ENCODE data around the gene LTB4R.

The LTB4R gene

GRCh38 chr14:24315243-24315806, 4.0 kb downstream of the LTB4R start:
- Histone ChIP-seq H3K9me3 (ENCODE audit: control insufficient read depth, insufficient read depth, low read depth, low read length) (no peaks in the 10 kb centered on the region), H3K27ac (ENCODE audit: low read depth, low read length) (no peak overlapping the region)

GRCh38 chr14:24315807-24316596, 4.7 kb downstream of the LTB4R start:
- no peak overlapping the region for H3K27ac ChIP-seq (ENCODE audit: low read depth, low read length)

More at GRCh38 chr14:24315243-24315806, 4.0 kb downstream of the LTB4R start:
- Histone ChIP-seq H3K4me1 (ENCODE audit: control insufficient read depth, insufficient read depth, low read length) (peaks cover 7% of the 10 kb centered on the region), H3K9ac (ENCODE audit: low read length) (no peak overlapping the region), H3K27me3 (ENCODE audit: control insufficient read depth, insufficient read depth, low read length) (peaks cover 24% of the 10 kb centered on the region), H3K36me3 (ENCODE audit: control insufficient read depth, insufficient read depth, low read length) (peaks cover 8% of the 10 kb centered on the region; the same call in 1 of the 2 replicates), H3K4me3 (ENCODE audit: low read depth, low read length) (no peak overlapping the region)

GRCh38 chr14:24316597-24316950, 5.3 kb downstream of the LTB4R start:
- H3K27ac ChIP-seq (ENCODE audit: low read depth, low read length): no peak overlapping the region
- H3K4me3 ChIP-seq (ENCODE audit: low read depth, low read length): no peak overlapping the region
- peaks cover 6% of the 10 kb centered on the region; the same call in 1 of the 2 replicates for H3K4me1 ChIP-seq (ENCODE audit: control insufficient read depth, insufficient read depth, low read length)
- H3K36me3 ChIP-seq (ENCODE audit: control insufficient read depth, insufficient read depth, low read length): peaks cover 5% of the 10 kb centered on the region; the same call in 1 of the 2 replicates
- H3K27me3 ChIP-seq (ENCODE audit: control insufficient read depth, insufficient read depth, low read length): peaks cover 24% of the 10 kb centered on the region
- H3K9me3 ChIP-seq (ENCODE audit: control insufficient read depth, insufficient read depth, low read depth, low read length): no peaks in the 10 kb centered on the region
- peak overlapping the region; percentile 20 for H3K9ac ChIP-seq (ENCODE audit: low read length)

More at GRCh38 chr14:24315807-24316596, 4.7 kb downstream of the LTB4R start:
- Histone ChIP-seq H3K4me3 (ENCODE audit: low read depth, low read length) (no peak overlapping the region), H3K9ac (ENCODE audit: low read length) (no peak overlapping the region), H3K27me3 (ENCODE audit: control insufficient read depth, insufficient read depth, low read length) (peaks cover 24% of the 10 kb centered on the region), H3K9me3 (ENCODE audit: control insufficient read depth, insufficient read depth, low read depth, low read length) (no peaks in the 10 kb centered on the region), H3K4me1 (ENCODE audit: control insufficient read depth, insufficient read depth, low read length) (peaks cover 6% of the 10 kb centered on the region; the same call in 1 of the 2 replicates), H3K36me3 (ENCODE audit: control insufficient read depth, insufficient read depth, low read length) (peaks cover 5% of the 10 kb centered on the region; the same call in 1 of the 2 replicates)

GRCh38 chr14:24317141-24317928, 6.0 kb downstream of the LTB4R start:
- H3K9ac ChIP-seq (ENCODE audit: low read length): no peak overlapping the region

GRCh38 chr14:24321212-24321975, 10.1 kb downstream of the LTB4R start:
- Histone ChIP-seq H3K4me1 (ENCODE audit: control insufficient read depth, insufficient read depth, low read length) (peaks cover 10% of the 10 kb centered on the region; the same call in 1 of the 2 replicates), H3K4me3 (ENCODE audit: low read depth, low read length) (no peak overlapping the region), H3K36me3 (ENCODE audit: control insufficient read depth, insufficient read depth, low read length) (no peaks in the 10 kb centered on the region)

More at GRCh38 chr14:24317141-24317928, 6.0 kb downstream of the LTB4R start:
- no peak overlapping the region for H3K27ac ChIP-seq (ENCODE audit: low read depth, low read length)
- H3K27me3 ChIP-seq (ENCODE audit: control insufficient read depth, insufficient read depth, low read length): peaks cover 24% of the 10 kb centered on the region
- no peak overlapping the region for H3K4me3 ChIP-seq (ENCODE audit: low read depth, low read length)
- peaks cover 10% of the 10 kb centered on the region; the same call in 1 of the 2 replicates for H3K4me1 ChIP-seq (ENCODE audit: control insufficient read depth, insufficient read depth, low read length)
- H3K36me3 ChIP-seq (ENCODE audit: control insufficient read depth, insufficient read depth, low read length): no peaks in the 10 kb centered on the region
- H3K9me3 ChIP-seq (ENCODE audit: control insufficient read depth, insufficient read depth, low read depth, low read length): no peaks in the 10 kb centered on the region

GRCh38 chr14:24322672-24323071, 11.4 kb downstream of the LTB4R start:
- no peak overlapping the region for H3K9ac ChIP-seq (ENCODE audit: low read length)
- H3K27me3 ChIP-seq (ENCODE audit: control insufficient read depth, insufficient read depth, low read length): peaks cover 24% of the 10 kb centered on the region
- no peaks in the 10 kb centered on the region for H3K9me3 ChIP-seq (ENCODE audit: control insufficient read depth, insufficient read depth, low read depth, low read length)
- no peak overlapping the region for H3K4me3 ChIP-seq (ENCODE audit: low read depth, low read length)
- H3K27ac ChIP-seq (ENCODE audit: low read depth, low read length): no peak overlapping the region
- H3K36me3 ChIP-seq (ENCODE audit: control insufficient read depth, insufficient read depth, low read length): no peaks in the 10 kb centered on the region
- 0 out of 2 replicates have a peak, but pooled peaks cover 4% of the 10 kb centered on the region for H3K4me1 ChIP-seq (ENCODE audit: control insufficient read depth, insufficient read depth, low read length)

More at GRCh38 chr14:24321212-24321975, 10.1 kb downstream of the LTB4R start:
- Histone ChIP-seq H3K9ac (ENCODE audit: low read length) (no peak overlapping the region), H3K27me3 (ENCODE audit: control insufficient read depth, insufficient read depth, low read length) (peaks cover 30% of the 10 kb centered on the region), H3K27ac (ENCODE audit: low read depth, low read length) (no peak overlapping the region), H3K9me3 (ENCODE audit: control insufficient read depth, insufficient read depth, low read depth, low read length) (no peaks in the 10 kb centered on the region)

- Histone ChIP-seq H3K9me3 (ENCODE audit: control insufficient read depth, insufficient read depth, low read depth, low read length) (no peaks in the 10 kb centered on the region), H3K36me3 (ENCODE audit: control insufficient read depth, insufficient read depth, low read length) (no peaks in the 10 kb centered on the region), H3K4me3 (ENCODE audit: low read depth, low read length) (no peak overlapping the region), H3K27ac (ENCODE audit: low read depth, low read length) (no peak overlapping the region), H3K27me3 (ENCODE audit: control insufficient read depth, insufficient read depth, low read length) (peaks cover 22% of the 10 kb centered on the region), H3K4me1 (ENCODE audit: control insufficient read depth, insufficient read depth, low read length) (0 out of 2 replicates have a peak, but pooled peaks cover 4% of the 10 kb centered on the region), H3K9ac (ENCODE audit: low read length) (no peak overlapping the region)
These were observed 12.0 kb downstream of the LTB4R start for GRCh38 chr14:24323341-24323740.

- no peaks in the 10 kb centered on the region for H3K36me3 ChIP-seq (ENCODE audit: control insufficient read depth, insufficient read depth, low read length)
- 0 out of 2 replicates have a peak, but pooled peaks cover 4% of the 10 kb centered on the region for H3K4me1 ChIP-seq (ENCODE audit: control insufficient read depth, insufficient read depth, low read length)
- H3K27ac ChIP-seq (ENCODE audit: low read depth, low read length): no peak overlapping the region
- no peaks in the 10 kb centered on the region for H3K9me3 ChIP-seq (ENCODE audit: control insufficient read depth, insufficient read depth, low read depth, low read length)
- H3K27me3 ChIP-seq (ENCODE audit: control insufficient read depth, insufficient read depth, low read length): peaks cover 23% of the 10 kb centered on the region
- no peak overlapping the region for H3K9ac ChIP-seq (ENCODE audit: low read length)
- H3K4me3 ChIP-seq (ENCODE audit: low read depth, low read length): no peak overlapping the region
These were observed 12.7 kb downstream of the LTB4R start for GRCh38 chr14:24324024-24324423.

GRCh38 chr14:24325041-24325530, 13.8 kb downstream of the LTB4R start:
- Histone ChIP-seq H3K27me3 (ENCODE audit: control insufficient read depth, insufficient read depth, low read length) (peaks cover 23% of the 10 kb centered on the region), H3K9me3 (ENCODE audit: control insufficient read depth, insufficient read depth, low read depth, low read length) (no peaks in the 10 kb centered on the region), H3K36me3 (ENCODE audit: control insufficient read depth, insufficient read depth, low read length) (no peaks in the 10 kb centered on the region), H3K4me3 (ENCODE audit: low read depth, low read length) (no peak overlapping the region), H3K4me1 (ENCODE audit: control insufficient read depth, insufficient read depth, low read length) (0 out of 2 replicates have a peak, but pooled peaks cover 4% of the 10 kb centered on the region), H3K9ac (ENCODE audit: low read length) (no peak overlapping the region), H3K27ac (ENCODE audit: low read depth, low read length) (no peak overlapping the region)

- no peaks in the 10 kb centered on the region for H3K36me3 ChIP-seq (ENCODE audit: control insufficient read depth, insufficient read depth, low read length)
These were observed 14.7 kb downstream of the LTB4R start for GRCh38 chr14:24325963-24326362.

More at GRCh38 chr14:24325963-24326362, 14.7 kb downstream of the LTB4R start:
- H3K9ac ChIP-seq (ENCODE audit: low read length): no peak overlapping the region
- H3K9me3 ChIP-seq (ENCODE audit: control insufficient read depth, insufficient read depth, low read depth, low read length): no peaks in the 10 kb centered on the region
- no peak overlapping the region for H3K27ac ChIP-seq (ENCODE audit: low read depth, low read length)
- no peak overlapping the region for H3K4me3 ChIP-seq (ENCODE audit: low read depth, low read length)
- peaks cover 30% of the 10 kb centered on the region for H3K27me3 ChIP-seq (ENCODE audit: control insufficient read depth, insufficient read depth, low read length)
- 0 out of 2 replicates have a peak, but pooled peaks cover 4% of the 10 kb centered on the region for H3K4me1 ChIP-seq (ENCODE audit: control insufficient read depth, insufficient read depth, low read length)

Measured in HUES6 (cell line).